GM12891 (cell line): ENCODE data around the gene BCAR3.

Source experiments
- DNase-seq: peaks from one replicate; pipeline ENCODE4 v3.0.0; 2011; ENCODE audit warnings: low spot score; ENCODE audit not compliant: insufficient read length
- FAIRE-seq: peaks from 2 replicates; lab custom pipeline; 2011; peaks lifted over from hg19 to GRCh38; lab: Jason Lieb, UNC
- PAX5 ChIP-seq: IDR thresholded peaks from 2 replicates; pipeline ENCODE4 v1.6.1; 2011; ENCODE audit warnings: low read length, moderate library complexity, mild to moderate bottlenecking; ENCODE audit not compliant: insufficient read depth, severe bottlenecking
- POLR2A ChIP-seq: IDR thresholded peaks from 2 replicates; pipeline ENCODE4 v1.6.1; 2011; ENCODE audit warnings: low read depth, low read length, control low read depth
- POLR2AphosphoS5 ChIP-seq: IDR thresholded peaks from 2 replicates; pipeline ENCODE4 v1.6.1; 2011; ENCODE audit warnings: low read depth, low read length, control low read depth
- POU2F2 ChIP-seq: IDR thresholded peaks from 2 replicates; pipeline ENCODE4 v1.6.1; 2011; ENCODE audit warnings: low read depth, mild to moderate bottlenecking, control low read depth, low read length, moderate library complexity
- SPI1 ChIP-seq: IDR thresholded peaks from 2 replicates; pipeline ENCODE4 v1.6.1; 2011; ENCODE audit warnings: low read depth, low read length, control low read depth
- TAF1 ChIP-seq: IDR thresholded peaks from 2 replicates; pipeline ENCODE4 v1.6.1; 2011; ENCODE audit warnings: low read depth, low read length, control low read depth

BCAR3 gene

DNA sequence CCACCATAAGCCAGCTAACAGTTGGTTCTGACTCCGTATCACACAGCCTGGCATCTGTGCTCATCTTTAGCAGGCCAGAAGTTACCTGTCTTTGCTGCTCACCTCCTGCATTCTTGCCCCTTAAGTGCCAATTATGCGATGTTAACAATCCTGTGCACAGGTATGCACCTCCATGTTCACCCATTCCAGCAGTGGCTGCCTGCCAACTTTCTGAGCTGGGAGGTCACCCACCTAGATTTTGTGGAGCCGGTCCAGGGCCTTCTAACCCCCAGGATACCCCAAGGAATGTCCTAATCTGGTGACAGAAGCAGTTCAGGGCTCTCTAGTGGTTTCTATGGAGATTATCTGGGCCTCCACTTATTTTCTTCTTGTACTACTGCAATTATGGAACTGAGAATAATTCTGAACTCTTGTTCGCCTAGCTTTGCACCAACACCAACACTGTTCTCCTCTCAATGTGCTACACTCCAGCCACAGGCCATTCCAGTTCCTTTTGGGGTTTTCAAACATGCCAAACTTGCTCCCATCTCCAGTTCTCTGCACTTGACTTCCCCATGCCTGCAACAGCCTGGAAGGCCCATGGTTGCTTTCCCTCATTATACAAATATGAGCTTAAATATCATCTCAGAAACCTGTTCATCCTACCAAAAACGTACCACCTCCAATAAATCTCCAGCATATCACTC is 9.0 kb downstream of the BCAR3 start:
- FAIRE-seq (no peak), DNase-seq (no peak)
- TF ChIP-seq PAX5: no peak
- no peak for TF ChIP-seq POLR2AphosphoS5
- TF ChIP-seq POLR2A: no peak
- TF ChIP-seq SPI1: no peak
- TF ChIP-seq TAF1: no peak
- TF ChIP-seq POU2F2: no peak

DNA sequence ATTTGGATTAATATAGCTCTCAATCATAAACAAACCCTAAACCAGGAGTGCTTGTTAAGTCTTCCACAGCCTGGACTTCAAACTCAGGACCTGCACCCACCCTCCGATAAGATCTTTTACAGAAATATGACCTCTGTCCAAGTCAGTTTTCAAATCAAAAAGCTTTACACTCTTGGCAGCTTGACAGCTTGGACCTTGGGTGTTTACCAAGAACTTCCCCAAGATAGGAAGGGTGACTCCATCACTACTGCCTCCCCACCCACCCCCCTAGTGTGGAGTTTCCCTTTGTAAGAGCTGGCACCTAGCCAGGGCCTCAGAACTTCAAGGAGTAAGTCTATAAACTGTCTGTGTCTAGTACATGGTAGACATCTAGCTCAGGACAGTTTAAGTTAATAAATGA is 9.6 kb downstream of the BCAR3 start:
- DNase-seq: no peak
- FAIRE-seq: no peak

DNA sequence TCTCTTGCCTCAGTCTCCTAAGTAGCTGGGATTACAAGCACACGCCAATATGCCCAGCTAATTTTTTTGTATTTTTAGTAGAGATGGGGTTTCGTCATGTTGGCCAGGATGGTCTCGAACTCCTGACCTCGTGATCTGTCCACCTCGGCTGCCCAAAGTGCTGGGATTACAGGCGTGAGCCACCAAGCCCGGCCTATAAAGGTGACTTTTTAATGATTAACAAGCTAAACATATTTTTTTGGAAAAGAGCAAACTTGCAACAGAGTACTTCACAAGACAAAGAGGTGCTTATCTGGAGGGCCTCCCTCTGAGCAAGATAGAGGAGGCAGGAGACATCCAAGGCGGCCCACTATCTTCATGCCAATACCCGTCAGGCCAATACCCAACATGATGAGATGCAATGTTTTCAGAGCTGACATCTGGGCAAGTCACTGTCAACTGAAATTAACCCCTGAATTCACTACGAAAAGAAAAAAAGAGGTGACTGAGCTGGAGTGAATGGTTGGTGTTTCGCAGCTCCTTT is 10.5 kb downstream of the BCAR3 start:
- TF ChIP-seq POU2F2 (no peak), POLR2AphosphoS5 (no peak), TAF1 (no peak), SPI1 (no peak), PAX5 (no peak), POLR2A (no peak)
- DNase-seq: no peak
- no peak for FAIRE-seq

More for the DNA sequence above, 9.6 kb downstream of the BCAR3 start:
- TF ChIP-seq POLR2AphosphoS5: no peak
- no peak for TF ChIP-seq TAF1
- no peak for TF ChIP-seq POLR2A
- no peak for TF ChIP-seq POU2F2
- no peak for TF ChIP-seq SPI1
- no peak for TF ChIP-seq PAX5

DNA sequence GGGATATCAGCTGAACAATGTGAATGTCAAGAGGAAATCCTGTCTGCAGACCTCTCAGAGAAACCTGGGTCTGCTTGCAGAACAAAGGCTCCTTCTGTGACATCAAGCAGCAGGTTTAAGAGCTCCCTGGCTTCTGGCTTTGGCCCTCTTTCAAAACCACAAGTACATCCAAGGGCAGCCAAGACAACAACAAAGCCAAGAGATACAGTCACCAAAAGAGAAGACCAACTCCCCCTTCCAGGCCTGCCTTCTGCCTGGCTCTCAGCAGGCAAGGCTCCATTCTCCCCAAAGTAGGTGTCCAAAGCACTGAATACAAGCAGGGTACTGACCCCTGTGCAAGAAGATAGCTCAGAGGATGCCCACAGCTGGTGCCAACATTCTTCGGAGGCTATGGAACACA is 11.5 kb downstream of the BCAR3 start:
- no peak for FAIRE-seq
- TF ChIP-seq POU2F2: no peak
- TF ChIP-seq SPI1: no peak
- no peak for TF ChIP-seq POLR2A
- no peak for TF ChIP-seq POLR2AphosphoS5
- no peak for TF ChIP-seq PAX5
- TF ChIP-seq TAF1: no peak
- no peak for DNase-seq

DNA sequence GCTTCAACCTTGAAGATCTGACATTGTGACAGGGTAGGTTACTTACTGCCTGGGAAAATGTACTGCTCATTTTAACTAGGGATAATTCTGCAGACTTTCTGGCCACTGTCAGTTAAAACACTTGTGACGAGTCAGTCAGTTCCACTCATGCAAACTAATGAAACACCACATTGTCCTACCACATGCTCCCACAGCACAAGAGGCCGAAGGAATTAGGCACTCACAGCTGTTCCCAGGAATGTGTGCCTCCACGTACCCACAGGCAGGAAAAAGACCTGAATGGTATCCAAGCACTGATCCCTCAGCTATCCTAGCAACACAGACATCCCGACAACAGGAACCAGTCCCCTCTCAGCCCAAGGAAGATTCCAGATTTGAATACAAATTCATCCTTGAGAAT is 12.3 kb downstream of the BCAR3 start:
- no peak for DNase-seq
- no peak for FAIRE-seq
- TF ChIP-seq POU2F2 (no peak), POLR2AphosphoS5 (no peak), POLR2A (no peak), PAX5 (no peak), SPI1 (no peak), TAF1 (no peak)

DNA sequence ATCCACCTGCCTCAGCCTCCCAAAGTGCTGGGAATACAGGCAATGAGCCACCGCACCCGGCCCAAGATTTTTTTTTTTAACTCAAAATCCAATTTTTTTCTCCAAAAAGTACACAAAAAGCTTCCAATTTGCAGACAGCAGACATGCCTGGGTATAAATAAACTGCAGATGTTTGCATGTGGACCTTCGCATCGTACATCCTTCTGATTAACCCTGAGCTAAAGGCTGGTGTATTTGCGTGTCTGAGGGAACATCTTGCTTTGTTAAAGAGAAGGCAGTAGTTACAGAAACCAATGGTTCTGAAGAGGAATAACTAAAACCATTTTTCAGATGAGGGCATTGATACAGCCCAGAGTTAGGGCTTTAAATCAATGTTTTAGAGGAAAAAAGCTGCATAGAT is 12.7 kb downstream of the BCAR3 start:
- FAIRE-seq: no peak
- no peak for TF ChIP-seq POLR2AphosphoS5
- no peak for TF ChIP-seq POU2F2
- no peak for TF ChIP-seq TAF1
- TF ChIP-seq SPI1: no peak
- no peak for TF ChIP-seq PAX5
- no peak for TF ChIP-seq POLR2A
- no peak for DNase-seq

DNA sequence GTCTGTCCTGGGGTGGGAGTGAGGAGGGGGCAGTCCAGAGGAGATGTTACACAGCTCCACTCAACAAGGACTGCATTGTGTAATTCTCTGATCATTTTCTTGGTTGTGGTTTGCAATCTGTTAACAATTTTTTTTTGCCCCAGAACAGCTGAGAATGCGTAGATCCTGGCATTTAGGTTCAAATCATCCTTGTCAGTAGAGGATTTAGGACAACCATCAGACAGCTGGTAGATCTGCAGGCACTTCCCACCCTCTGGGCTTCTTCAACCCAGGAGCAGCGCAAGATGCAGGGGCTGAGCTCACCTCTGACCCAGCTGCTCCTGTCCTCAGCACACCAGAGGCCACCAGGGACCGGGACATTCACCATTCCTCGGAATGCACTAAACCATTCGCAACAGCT is 13.5 kb downstream of the BCAR3 start:
- TF ChIP-seq SPI1: no peak
- no peak for TF ChIP-seq POLR2AphosphoS5
- TF ChIP-seq PAX5: no peak
- TF ChIP-seq POU2F2: no peak
- no peak for TF ChIP-seq POLR2A
- no peak for TF ChIP-seq TAF1
- no peak for FAIRE-seq

DNA sequence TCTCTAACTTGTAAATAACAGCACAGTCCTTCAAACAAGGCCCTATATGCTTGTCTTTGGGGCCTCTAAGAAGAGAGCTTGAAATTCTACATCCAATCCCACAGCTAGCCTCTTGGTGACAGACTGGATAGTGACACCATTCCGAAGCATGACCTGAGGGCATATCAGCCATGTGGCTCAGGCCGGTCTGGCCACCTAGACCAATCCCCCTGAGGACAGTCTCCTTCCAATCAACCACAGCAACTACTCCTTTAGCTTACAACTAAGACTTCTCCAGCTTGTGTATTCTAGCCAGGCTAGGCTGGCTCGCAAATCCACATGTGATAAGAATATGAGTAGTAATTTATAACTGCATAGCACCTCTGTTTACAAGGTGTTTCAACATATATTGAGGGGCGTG is 14.0 kb downstream of the BCAR3 start:
- DNase-seq (no peak), FAIRE-seq (no peak)
- TF ChIP-seq SPI1 (no peak), POLR2A (no peak), POU2F2 (no peak), TAF1 (no peak), PAX5 (no peak), POLR2AphosphoS5 (no peak)

More for the DNA sequence above, 13.5 kb downstream of the BCAR3 start:
- no peak for DNase-seq

DNA sequence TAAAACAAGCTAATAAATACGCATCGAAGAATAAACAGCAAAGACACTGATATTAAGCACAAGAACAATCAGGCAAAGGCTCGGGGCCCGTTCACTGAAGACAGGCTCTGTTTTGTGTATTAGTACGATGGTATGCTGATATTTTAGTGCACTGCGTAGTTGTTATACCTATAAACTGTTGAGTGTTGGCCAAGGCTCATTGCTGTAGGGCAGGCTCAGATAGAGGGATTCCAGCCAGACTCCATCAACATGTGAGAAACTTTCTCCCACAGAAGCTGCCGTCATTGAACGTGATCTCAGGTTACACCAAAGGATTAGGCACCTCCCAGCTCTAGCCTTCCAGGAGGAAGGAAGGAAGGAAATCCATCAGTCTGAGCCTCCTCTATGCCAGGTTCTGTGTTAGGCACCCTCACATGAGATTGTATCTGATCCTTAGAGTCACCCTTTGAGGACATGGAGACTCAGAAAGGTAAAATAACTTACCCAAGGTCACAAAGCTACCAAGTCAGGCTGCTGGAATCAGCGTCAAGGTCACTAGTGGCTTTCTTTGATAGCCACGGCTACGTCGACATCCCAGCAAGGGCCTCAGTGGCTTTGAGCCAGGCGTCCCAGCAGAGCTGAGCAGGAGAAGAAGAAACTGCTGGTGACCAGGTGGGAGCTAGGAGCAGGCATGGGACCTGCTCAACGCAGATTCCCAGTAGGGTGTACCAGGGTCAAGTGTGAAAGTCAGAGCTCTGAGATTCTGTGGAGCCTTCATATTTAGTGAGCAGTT is 14.8 kb downstream of the BCAR3 start:
- DNase-seq (no peak), FAIRE-seq (no peak)
- no peak for TF ChIP-seq TAF1
- no peak for TF ChIP-seq POLR2A
- no peak for TF ChIP-seq PAX5
- no peak for TF ChIP-seq POLR2AphosphoS5
- no peak for TF ChIP-seq POU2F2
- no peak for TF ChIP-seq SPI1

DNA sequence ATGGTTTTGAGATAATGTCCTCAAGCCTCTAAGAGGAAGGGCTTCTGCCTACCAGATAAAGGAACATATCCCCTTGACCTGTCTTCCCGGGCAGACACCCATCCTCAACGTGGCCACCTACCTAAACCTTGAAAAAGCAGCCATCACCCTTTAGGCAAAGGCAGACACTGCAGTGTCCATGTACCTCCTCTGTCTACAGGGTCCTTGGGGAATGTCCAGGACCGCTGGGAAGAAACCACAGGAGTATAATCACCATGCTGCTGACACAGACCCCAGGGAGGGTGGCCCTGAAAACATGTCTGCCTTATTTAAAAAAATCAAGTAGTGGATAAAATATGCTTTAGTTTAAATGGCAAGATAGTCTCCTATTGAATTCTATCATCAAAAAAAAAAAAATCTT is 16.6 kb downstream of the BCAR3 start:
- TF ChIP-seq POLR2AphosphoS5: no peak
- TF ChIP-seq POLR2A: no peak
- TF ChIP-seq TAF1: no peak
- no peak for TF ChIP-seq SPI1
- no peak for TF ChIP-seq POU2F2
- no peak for TF ChIP-seq PAX5
- no peak for DNase-seq
- FAIRE-seq: no peak
